Measurements from ENCODE around the gene HOXD13.

HOXD13 gene

GRCh38 chr2:176088937-176089842 lies 3.3 kb upstream of the HOXD13 start:
- no peak overlapping the region for H4K12ac ChIP-seq (ENCODE audit: low read depth, low read length)
- no peak overlapping the region for H3K4me3 ChIP-seq (ENCODE audit: low read depth, low read length)
- no peak overlapping the region for H3K4me2 ChIP-seq (ENCODE audit: low read length)
- no peak overlapping the region for H2BK12ac ChIP-seq (ENCODE audit: low read length)
- H3K9ac ChIP-seq (ENCODE audit: low read length): no peak overlapping the region
- H3K9me3 ChIP-seq (ENCODE audit: insufficient read depth, low read depth, low read length): peaks cover 4% of the 10 kb centered on the region
- no peak overlapping the region for H3K18ac ChIP-seq (ENCODE audit: low read length)
- no peak overlapping the region for H2AFZ ChIP-seq (ENCODE audit: insufficient read depth, low read length, poor library complexity)
- H3K27ac ChIP-seq (ENCODE audit: low read depth, low read length): no peak overlapping the region
- H3K27me3 ChIP-seq (ENCODE audit: insufficient read depth, low read length): peaks cover 87% of the 10 kb centered on the region
- no peak overlapping the region for H3K14ac ChIP-seq (ENCODE audit: low read length)
- no peak overlapping the region for H3K23ac ChIP-seq (ENCODE audit: low read length)
- no peak overlapping the region for H2AK5ac ChIP-seq (ENCODE audit: low read length)
- H4K91ac ChIP-seq (ENCODE audit: low read depth, low read length): no peak overlapping the region
- peaks cover 2% of the 10 kb centered on the region for H3K79me2 ChIP-seq (ENCODE audit: control insufficient read depth, insufficient read depth, low read length, poor library complexity)
- no peak overlapping the region for H2BK5ac ChIP-seq (ENCODE audit: low read depth, low read length, poor library complexity)
- no peaks in the 10 kb centered on the region for H3K36me3 ChIP-seq (ENCODE audit: control insufficient read depth in 1 of 2, insufficient read depth in 2 of 2, low read length in 2 of 2)
- H3K4ac ChIP-seq (ENCODE audit: low read depth, low read length): no peak overlapping the region
- H3K4me1 ChIP-seq (ENCODE audit: control insufficient read depth in 1 of 2, insufficient read depth in 2 of 2, low read length in 2 of 2): peaks cover 11 to 12% of the 10 kb centered on the region in 2 experiments
- no peak for DNase-seq
- H3K79me1 ChIP-seq (ENCODE audit: low read length): no peaks in the 10 kb centered on the region
- no peak overlapping the region for H2BK120ac ChIP-seq (ENCODE audit: insufficient read depth, low read length, poor library complexity)
- WGBS (ENCODE audit: extremely low coverage, insufficient coverage, insufficient read length): no CpG with 5 or more reads among the region's 6 CpGs
- H4K8ac ChIP-seq (ENCODE audit: low read depth, low read length): no peak overlapping the region

- Histone ChIP-seq H4K12ac (ENCODE audit: low read depth, low read length) (no peak overlapping the region), H3K18ac (ENCODE audit: low read length) (no peak overlapping the region), H3K36me3 (ENCODE audit: control insufficient read depth in 1 of 2, insufficient read depth in 2 of 2, low read length in 2 of 2) (no peaks in the 10 kb centered on the region), H3K9ac (ENCODE audit: low read length) (no peak overlapping the region), H3K9me3 (ENCODE audit: insufficient read depth, low read depth, low read length) (peaks cover 4% of the 10 kb centered on the region), H3K4me2 (ENCODE audit: low read length) (no peak overlapping the region), H3K4me3 (ENCODE audit: low read depth, low read length) (no peak overlapping the region), H3K14ac (ENCODE audit: low read length) (no peak overlapping the region), H2BK5ac (ENCODE audit: low read depth, low read length, poor library complexity) (no peak overlapping the region), H4K8ac (ENCODE audit: low read depth, low read length) (no peak overlapping the region), H2BK120ac (ENCODE audit: insufficient read depth, low read length, poor library complexity) (no peak overlapping the region), H3K4me1 (ENCODE audit: control insufficient read depth in 1 of 2, insufficient read depth in 2 of 2, low read length in 2 of 2) (peaks cover 11 to 12% of the 10 kb centered on the region in 2 experiments), H4K91ac (ENCODE audit: low read depth, low read length) (no peak overlapping the region), H2AFZ (ENCODE audit: insufficient read depth, low read length, poor library complexity) (no peak overlapping the region), H3K27me3 (ENCODE audit: insufficient read depth, low read length) (peaks cover 85% of the 10 kb centered on the region), H2BK12ac (ENCODE audit: low read length) (no peak overlapping the region), H3K79me2 (ENCODE audit: control insufficient read depth, insufficient read depth, low read length, poor library complexity) (peaks cover 2% of the 10 kb centered on the region), H3K23ac (ENCODE audit: low read length) (no peak overlapping the region), H3K4ac (ENCODE audit: low read depth, low read length) (no peak overlapping the region), H3K27ac (ENCODE audit: low read depth, low read length) (no peak overlapping the region), H3K79me1 (ENCODE audit: low read length) (no peaks in the 10 kb centered on the region), H2AK5ac (ENCODE audit: low read length) (no peak overlapping the region)
- no peak for DNase-seq
Observed at GRCh38 chr2:176089843-176090395, 2.6 kb upstream of the HOXD13 start.

GRCh38 chr2:176090862-176091261 lies 1.7 kb upstream of the HOXD13 start:
- Histone ChIP-seq H3K4ac (ENCODE audit: low read depth, low read length) (no peak overlapping the region), H4K8ac (ENCODE audit: low read depth, low read length) (no peak overlapping the region), H4K12ac (ENCODE audit: low read depth, low read length) (no peak overlapping the region), H2BK120ac (ENCODE audit: insufficient read depth, low read length, poor library complexity) (no peak overlapping the region), H3K4me2 (ENCODE audit: low read length) (no peak overlapping the region), H3K14ac (ENCODE audit: low read length) (no peak overlapping the region), H3K4me1 (ENCODE audit: control insufficient read depth in 1 of 2, insufficient read depth in 2 of 2, low read length in 2 of 2) (peaks cover 11 to 12% of the 10 kb centered on the region in 2 experiments), H3K9me3 (ENCODE audit: insufficient read depth, low read depth, low read length) (peaks cover 4% of the 10 kb centered on the region), H2AK5ac (ENCODE audit: low read length) (no peak overlapping the region), H3K36me3 (ENCODE audit: control insufficient read depth in 1 of 2, insufficient read depth in 2 of 2, low read length in 2 of 2) (no peaks in the 10 kb centered on the region), H3K27me3 (ENCODE audit: insufficient read depth, low read length) (peaks cover 79% of the 10 kb centered on the region), H3K18ac (ENCODE audit: low read length) (no peak overlapping the region), H3K4me3 (ENCODE audit: low read depth, low read length) (no peak overlapping the region), H2AFZ (ENCODE audit: insufficient read depth, low read length, poor library complexity) (no peak overlapping the region), H3K9ac (ENCODE audit: low read length) (no peak overlapping the region), H2BK12ac (ENCODE audit: low read length) (no peak overlapping the region), H3K27ac (ENCODE audit: low read depth, low read length) (no peak overlapping the region), H3K23ac (ENCODE audit: low read length) (no peak overlapping the region), H3K79me2 (ENCODE audit: control insufficient read depth, insufficient read depth, low read length, poor library complexity) (peaks cover 2% of the 10 kb centered on the region), H4K91ac (ENCODE audit: low read depth, low read length) (no peak overlapping the region), H3K79me1 (ENCODE audit: low read length) (no peaks in the 10 kb centered on the region), H2BK5ac (ENCODE audit: low read depth, low read length, poor library complexity) (no peak overlapping the region)
- no CpG with 5 or more reads among the region's 5 CpGs for WGBS (ENCODE audit: extremely low coverage, insufficient coverage, insufficient read length)
- no peak for DNase-seq

- Histone ChIP-seq H3K27me3 (ENCODE audit: insufficient read depth, low read length) (peaks cover 78% of the 10 kb centered on the region), H2BK5ac (ENCODE audit: low read depth, low read length, poor library complexity) (no peak overlapping the region), H2BK12ac (ENCODE audit: low read length) (no peak overlapping the region), H3K9me3 (ENCODE audit: insufficient read depth, low read depth, low read length) (peaks cover 4% of the 10 kb centered on the region), H3K4me3 (ENCODE audit: low read depth, low read length) (no peak overlapping the region), H4K12ac (ENCODE audit: low read depth, low read length) (no peak overlapping the region), H3K79me2 (ENCODE audit: control insufficient read depth, insufficient read depth, low read length, poor library complexity) (peaks cover 2% of the 10 kb centered on the region), H3K14ac (ENCODE audit: low read length) (no peak overlapping the region), H3K27ac (ENCODE audit: low read depth, low read length) (no peak overlapping the region), H3K79me1 (ENCODE audit: low read length) (no peaks in the 10 kb centered on the region), H3K4me2 (ENCODE audit: low read length) (peak overlapping the region; percentile 32), H2AFZ (ENCODE audit: insufficient read depth, low read length, poor library complexity) (no peak overlapping the region), H4K8ac (ENCODE audit: low read depth, low read length) (no peak overlapping the region), H3K4me1 (ENCODE audit: control insufficient read depth in 1 of 2, insufficient read depth in 2 of 2, low read length in 2 of 2) (peaks cover 9 to 11% of the 10 kb centered on the region in 2 experiments), H3K9ac (ENCODE audit: low read length) (no peak overlapping the region), H2AK5ac (ENCODE audit: low read length) (no peak overlapping the region), H4K91ac (ENCODE audit: low read depth, low read length) (no peak overlapping the region), H3K18ac (ENCODE audit: low read length) (no peak overlapping the region), H3K23ac (ENCODE audit: low read length) (no peak overlapping the region), H3K4ac (ENCODE audit: low read depth, low read length) (no peak overlapping the region), H3K36me3 (ENCODE audit: control insufficient read depth in 1 of 2, insufficient read depth in 2 of 2, low read length in 2 of 2) (no peaks in the 10 kb centered on the region), H2BK120ac (ENCODE audit: insufficient read depth, low read length, poor library complexity) (no peak overlapping the region)
- DNase-seq: no peak
- WGBS (ENCODE audit: extremely low coverage, insufficient coverage, insufficient read length): no CpG with 5 or more reads among the region's 31 CpGs
Observed at GRCh38 chr2:176091329-176092258, 927 bp upstream of the HOXD13 start.
